HG02970 (cell line): ENCODE data around the gene PP2D1.
"Not testable (repeated sequence)": the region's sequence is repeated elsewhere in the genome, so short reads cannot be mapped to it uniquely, and the experiment has no call there.

Source experiments
- ATAC-seq: cut with Tn5 transposase; IDR thresholded peaks from one replicate; pipeline ENCODE4 v1.9.1; 2021; ENCODE audit warnings: mild to moderate bottlenecking, moderate library complexity, moderate number of reproducible peaks; ENCODE audit not compliant: unreplicated experiment, low FRiP score

PP2D1 gene

DNA sequence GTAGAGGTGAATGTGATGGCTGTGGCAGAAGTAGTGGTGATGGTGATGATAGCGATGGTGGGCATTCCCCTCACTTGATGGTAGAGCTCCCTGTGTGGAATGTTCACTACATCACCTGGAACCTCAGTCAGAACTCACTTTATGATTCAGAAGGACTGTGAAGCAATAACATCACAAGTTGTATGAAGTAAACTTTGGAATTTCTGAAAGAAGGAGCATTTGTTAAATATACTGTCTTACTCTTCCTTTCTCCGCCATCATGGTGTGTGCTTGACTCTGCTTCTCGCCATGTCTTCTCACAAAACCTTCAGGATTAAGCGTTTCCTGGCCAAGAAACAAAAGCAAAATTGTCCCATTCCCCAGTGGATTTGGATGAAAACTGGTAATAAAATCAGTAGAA, at the start of gene PP2D1:
TSS of gene PP2D1 (minus strand) at position 101 of the 400 bp plus-strand sequence. CDS start 192 bp downstream, outside the sequence.
- no peak for ATAC-seq

GRCh38 chr3:20060974-20061685, 49.1 kb upstream of the PP2D1 start:
- ATAC-seq, result no peak

GRCh38 chr3:20059929-20060328, 47.9 kb upstream of the PP2D1 start:
- no peak for ATAC-seq

- no peak for ATAC-seq
These were observed 45.6 kb upstream of the PP2D1 start for GRCh38 chr3:20057612-20058180.

- ATAC-seq, result no peak
These were observed 44.9 kb upstream of the PP2D1 start for GRCh38 chr3:20056725-20057611.

GRCh38 chr3:20055842-20056241, 43.8 kb upstream of the PP2D1 start:
- ATAC-seq, result no peak

DNA sequence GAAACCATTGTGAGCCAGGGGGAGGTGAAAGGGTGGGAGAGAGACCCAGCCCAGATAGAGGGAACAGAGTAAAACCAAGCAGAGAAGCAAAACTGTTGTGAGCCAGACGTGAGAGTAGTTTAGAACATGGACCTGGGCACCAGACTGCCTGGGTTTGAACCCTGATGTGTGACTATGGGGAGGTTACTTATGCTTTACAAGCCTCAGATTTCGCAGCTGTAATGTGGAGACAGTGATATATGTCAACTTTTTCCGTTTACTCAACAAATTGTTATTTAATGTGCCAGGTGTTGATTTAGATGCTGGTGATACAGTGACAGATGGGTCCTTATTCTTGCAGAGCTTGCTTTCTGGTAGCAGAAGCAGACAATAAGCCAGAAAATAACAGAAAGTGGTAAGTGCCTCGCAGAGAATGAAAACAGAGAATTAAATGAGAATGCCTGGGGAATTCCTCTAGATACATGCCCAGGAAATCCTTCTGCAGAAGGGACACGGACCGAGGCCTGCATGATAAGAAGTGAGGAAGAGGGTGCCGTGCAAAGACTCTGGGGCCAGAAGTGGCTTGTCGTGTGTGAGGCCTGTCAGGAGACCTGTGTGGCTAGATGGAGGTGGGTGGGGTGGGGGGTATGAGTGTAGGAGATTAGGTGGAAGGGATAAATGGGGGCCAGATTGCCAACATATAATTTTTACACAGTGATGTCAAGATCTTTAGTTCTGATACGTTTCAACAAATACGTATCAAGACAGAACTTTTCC, 43.1 kb upstream of the PP2D1 start:
- ATAC-seq, result peak; percentile 7

GRCh38 chr3:20054549-20054987, 42.5 kb upstream of the PP2D1 start:
- ATAC-seq, result peak; percentile 84

DNA sequence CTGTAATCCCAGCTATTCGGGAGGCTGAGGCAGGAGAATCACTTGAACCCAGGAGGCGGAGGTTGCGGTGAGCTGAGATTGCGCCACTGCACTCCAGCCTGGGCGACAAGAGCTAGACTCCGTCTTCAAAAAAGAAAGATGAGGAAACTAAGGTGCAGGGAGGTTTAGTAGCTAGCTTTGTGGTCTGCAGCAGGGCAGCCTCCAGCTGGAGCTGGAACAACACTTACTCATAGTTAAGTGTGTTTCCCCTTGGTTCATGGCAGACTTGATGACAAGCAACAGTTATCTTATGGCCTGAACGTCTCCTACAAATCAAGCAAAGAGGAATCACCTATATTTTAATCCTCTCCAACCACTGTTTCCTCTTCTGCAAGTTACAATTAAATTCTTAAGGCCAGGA, 40.8 kb upstream of the PP2D1 start:
- no peak for ATAC-seq

DNA sequence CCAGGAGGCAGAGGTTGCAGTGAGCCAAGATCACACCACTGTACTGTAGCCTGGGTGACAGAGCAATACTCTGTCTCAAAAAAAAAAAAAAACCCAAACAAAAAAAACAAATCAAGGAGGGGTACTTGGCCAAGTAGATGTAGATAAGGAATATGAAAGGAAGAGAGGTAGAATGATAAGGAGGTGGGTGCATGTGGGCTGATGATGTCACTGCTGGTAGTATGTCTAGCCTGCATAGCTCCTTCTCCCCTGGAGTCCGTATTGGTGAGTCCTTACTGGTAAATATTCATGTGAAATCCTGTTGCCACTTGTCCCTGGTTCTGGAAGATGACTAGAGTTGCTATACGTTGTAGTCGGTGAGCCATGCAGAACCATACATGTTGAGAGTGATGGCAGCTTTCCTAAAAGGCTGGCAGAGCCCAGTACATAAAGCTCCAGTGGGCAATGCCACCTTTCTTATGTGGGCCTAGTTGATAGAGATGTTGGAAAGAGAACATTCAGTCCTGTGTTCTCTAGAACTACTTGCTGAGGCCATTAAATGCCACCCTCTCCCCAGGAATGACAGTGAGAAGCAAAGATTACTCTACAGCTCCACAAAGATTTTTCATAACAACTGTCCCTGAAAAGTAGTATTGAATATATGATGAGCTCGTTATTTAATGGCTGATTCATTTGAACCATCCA, 39.2 kb upstream of the PP2D1 start:
- no peak for ATAC-seq

DNA sequence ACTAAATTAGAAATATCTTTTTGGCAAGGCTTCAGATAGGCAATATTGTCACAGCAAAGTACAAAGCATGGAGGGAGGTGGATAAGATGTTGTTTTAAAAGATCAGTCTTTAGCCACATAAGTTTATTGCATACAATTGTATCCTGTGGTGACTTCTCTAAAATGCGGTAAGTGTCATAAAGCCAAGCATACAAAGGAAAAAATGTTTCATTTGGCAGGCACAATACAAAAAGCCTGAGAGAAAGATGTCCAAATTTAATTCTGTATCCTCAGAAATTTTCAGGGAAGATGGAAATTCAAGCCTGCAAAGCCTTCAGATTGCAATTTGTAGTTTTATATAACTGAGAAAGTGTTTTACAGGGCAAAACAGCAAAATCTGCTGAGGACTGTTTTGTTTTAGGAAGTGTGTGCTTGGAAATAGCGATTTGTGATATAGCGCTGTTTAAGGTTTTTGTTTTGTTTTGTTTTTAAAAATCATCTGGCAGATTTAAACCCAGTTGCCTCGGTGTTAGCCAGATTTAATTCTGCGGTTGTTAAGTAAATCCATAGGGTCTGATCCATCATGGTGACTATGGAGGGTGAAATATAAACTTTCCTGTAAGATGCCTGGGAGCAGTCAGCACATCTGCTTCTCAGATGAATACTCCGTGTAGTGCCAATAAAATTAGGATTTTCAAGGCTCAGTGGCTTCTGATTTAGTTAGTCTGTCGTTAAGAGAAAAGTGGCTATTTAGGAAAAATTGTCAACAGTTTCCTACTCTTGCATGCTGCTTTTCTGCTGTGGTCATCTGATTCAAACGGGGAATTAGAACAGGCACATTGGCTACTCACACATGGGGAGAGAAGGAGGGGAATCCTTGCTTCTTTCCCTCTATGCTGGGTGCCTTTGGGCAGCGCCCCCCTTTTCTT, 36.2 kb upstream of the PP2D1 start:
- ATAC-seq, result no peak

DNA sequence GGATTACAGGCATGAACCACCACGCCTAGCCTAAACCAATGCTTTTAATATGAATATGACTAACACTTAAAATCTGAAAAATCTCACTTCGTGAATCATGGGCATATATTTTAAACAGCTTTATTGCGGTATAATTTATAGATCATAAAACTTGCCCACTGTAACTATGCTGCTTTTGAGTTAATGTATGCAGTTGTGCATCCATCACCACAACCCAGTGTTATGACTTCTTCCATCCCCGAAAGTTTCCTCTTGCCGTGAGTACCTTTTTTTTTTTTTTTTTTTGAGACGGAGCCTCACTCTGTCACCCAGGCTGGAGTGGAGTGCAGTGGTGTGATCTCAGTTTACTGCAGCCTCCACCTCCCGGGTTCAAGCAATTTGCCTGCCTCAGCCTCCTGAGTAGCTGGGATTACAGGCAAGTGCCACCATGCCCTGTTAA, 35.3 kb upstream of the PP2D1 start:
- ATAC-seq, result no peak

DNA sequence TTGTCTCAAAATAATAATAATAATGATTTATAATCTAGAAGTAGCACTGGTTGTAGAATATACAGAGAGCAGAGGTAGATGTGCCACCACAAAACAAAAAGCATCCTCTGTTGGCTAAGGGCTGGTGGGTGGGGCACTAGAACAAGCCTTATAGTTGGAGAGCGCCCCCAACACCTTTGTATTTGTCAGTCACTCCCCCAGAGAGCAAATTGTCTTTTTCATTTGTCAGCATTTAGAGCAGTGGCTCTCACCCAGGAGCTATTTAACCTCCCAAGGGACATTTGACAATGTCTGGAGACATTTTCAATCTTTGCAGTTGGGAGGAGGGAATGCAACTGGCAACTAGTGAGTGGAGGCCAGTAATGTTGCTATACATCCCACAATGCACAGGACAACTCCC, 34.5 kb upstream of the PP2D1 start:
- ATAC-seq, result no peak

GRCh38 chr3:20045141-20045540, 33.1 kb upstream of the PP2D1 start:
- not testable (repeated sequence) for ATAC-seq

DNA sequence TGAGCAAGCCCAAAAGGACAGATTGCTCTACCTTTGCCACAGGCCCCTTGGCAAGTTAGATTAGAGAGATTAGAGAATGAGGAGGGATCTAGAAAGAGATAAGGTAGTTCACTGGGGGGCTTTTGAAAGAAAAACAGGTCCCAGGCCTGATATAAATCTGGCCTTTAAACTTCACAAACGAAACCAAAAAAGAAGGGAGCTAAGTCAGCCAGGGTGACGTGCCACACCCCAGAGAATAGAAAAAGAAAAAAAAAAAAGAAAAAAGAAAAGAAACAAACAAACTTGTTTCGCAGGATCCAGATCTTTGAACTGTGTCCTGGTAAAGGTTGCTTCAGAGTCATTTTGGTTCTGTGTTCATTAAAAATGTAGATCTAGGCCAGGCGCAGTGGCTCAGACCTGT, 31.8 kb upstream of the PP2D1 start:
- ATAC-seq, result no peak

GRCh38 chr3:20043396-20043795, 31.3 kb upstream of the PP2D1 start:
- ATAC-seq, result no peak

- no peak for ATAC-seq
These were observed 30.3 kb upstream of the PP2D1 start for GRCh38 chr3:20042331-20042730.

DNA sequence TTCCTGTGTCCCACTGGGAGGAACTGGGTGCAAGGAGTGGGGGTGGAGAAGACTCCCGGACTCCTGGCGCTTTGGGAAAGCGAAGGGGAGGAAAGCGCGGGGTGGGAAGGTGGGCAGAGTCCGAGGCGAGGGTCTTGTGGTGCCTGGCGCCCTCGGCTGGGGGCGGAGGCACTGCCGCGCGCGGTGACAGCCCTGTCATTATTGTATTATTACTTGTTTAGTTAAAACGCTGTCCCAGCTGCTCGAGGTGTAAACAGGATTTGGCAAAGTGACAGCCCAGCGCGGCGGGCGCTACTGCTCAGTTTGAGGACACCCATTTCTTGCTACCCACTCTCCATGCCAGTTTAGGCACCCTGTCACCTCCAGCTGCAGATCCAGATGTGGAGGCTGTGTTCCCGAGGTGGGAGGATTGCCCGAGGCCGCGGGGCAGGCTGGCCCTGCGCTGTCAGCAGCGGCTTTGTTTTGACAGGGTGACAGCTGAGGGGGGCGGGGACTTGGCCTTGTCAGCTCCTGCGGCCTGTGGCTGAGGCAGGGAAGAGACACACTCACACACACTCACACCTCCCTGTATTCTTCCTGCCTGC, 29.2 kb upstream of the PP2D1 start:
- ATAC-seq, result peak; percentile 34
